Transverse colon (tissue), 4 donors: Measurements from ENCODE around the gene ZBTB16. TPM values are rescaled to one million over a fixed set of nuclear protein-coding genes. Genes with fewer than 3 reads are reported as not detected.
A peak's percentile ranks its signal among the peaks of the same experiment; 100 is the strongest.

Experiments used
- DNase-seq: peaks from one replicate; pipeline ENCODE4 v3.0.0-alpha.2; 2019
- H3K27ac ChIP-seq, 4 donors: fragments of 200-600 bp; sonication (generic); 2 replicates each; pipeline ENCODE4 v1.5.1; 2016 to 2018; ENCODE audit warnings: inconsistent platforms in 4 of 4
- H3K27me3 ChIP-seq: fragments of 200-600 bp; sonication (generic); 2 replicates; pipeline ENCODE4 v1.5.1; 2017; ENCODE audit warnings: inconsistent platforms
- H3K36me3 ChIP-seq, 4 donors: fragments of 200-600 bp; sonication (generic); 2 replicates each; pipeline ENCODE4 v1.5.1; 2017 to 2019; ENCODE audit warnings: inconsistent platforms in 4 of 4
- H3K4me1 ChIP-seq, 4 donors: fragments of 200-600 bp; sonication (generic); 2 replicates each; pipeline ENCODE4 v1.5.1; 2017 to 2020; ENCODE audit warnings: inconsistent platforms in 4 of 4
- H3K4me3 ChIP-seq, 4 donors: fragments of 200-600 bp; sonication (generic); 1 replicate in 1 of 4; 2 replicates in 3 of 4; pipeline versions ENCODE4 v1.5.1 to v1.6.1; 2017 to 2019; ENCODE audit warnings: inconsistent platforms in 4 of 4
- H3K9me3 ChIP-seq, 2 donors: fragments of 200-600 bp; sonication (generic); 2 replicates each; pipeline ENCODE4 v1.5.1; 2017 to 2019; ENCODE audit warnings: inconsistent platforms in 2 of 2
- EP300 ChIP-seq: sonication (generic); formaldehyde crosslinking; IDR thresholded peaks from one replicate; pipeline ENCODE4 v1.6.1; 2017; ENCODE audit warnings: antibody characterized with exemption, low read depth
- POLR2A ChIP-seq: fragments of 450-650 bp; IDR thresholded peaks from one replicate; pipeline ENCODE4 v1.6.1; 2016; ENCODE audit warnings: antibody characterized with exemption, mild to moderate bottlenecking, moderate library complexity
- POLR2AphosphoS5 ChIP-seq, 3 donors: sonication (generic); formaldehyde crosslinking; IDR thresholded peaks; one replicate each; pipeline ENCODE4 v1.6.1; 2016; ENCODE audit warnings: antibody characterized with exemption in 3 of 3
- WGBS, 2 donors: methylation state at CpG; one replicate each; pipeline ENCODE4 v1.1.5; 2018; ENCODE audit warnings: low coverage in 1 of 2; 5-methylcytosine and 5-hydroxymethylcytosine counted together
- in situ Hi-C, 4 donors: fragments of 200-750 bp; cut with MboI; loops; one replicate each; pipeline versions ENCODE4 v1.15.0 to v1.15.1; 2017; ENCODE audit warnings: low sequenced_read_pairs in 3 of 4, low pct_ligation_motif_present in 1 of 4, low pct_unique_long_range_greater_than_20kb in 1 of 4
- intact Hi-C: fragments of 100-400 bp; cut with DNase I; formaldehyde crosslinking; loops from one replicate; pipeline ENCODE4 v1.15.1; 2023; ENCODE audit warnings: low total_unique reads
- total RNA-seq, 4 donors: library from RNA; depleted of rRNA; stranded (reverse); fragments of >200 nt; gene quantifications; one replicate each; pipeline ENCODE4 v1.1.0, GENCODE V29; 2016
- TF ChIP-seq, protein P1 (sequence below), 5 experiments: fragments of 200-600 bp in 3 of 5; fragments of 450-650 bp in 2 of 5; sonication (generic) in 3 of 5; IDR thresholded peaks; 1 replicate in 2 of 5; 2 replicates in 3 of 5; pipeline ENCODE4 v1.5.1; 2016 to 2017; ENCODE audit warnings: antibody characterized with exemption in 5 of 5, inconsistent platforms in 3 of 5, mild to moderate bottlenecking in 2 of 5, moderate library complexity in 1 of 5

Gene ZBTB16
- total RNA-seq, 4 donors from 2014 or later, result 108 to 271 (median 155) TPM

DNA sequence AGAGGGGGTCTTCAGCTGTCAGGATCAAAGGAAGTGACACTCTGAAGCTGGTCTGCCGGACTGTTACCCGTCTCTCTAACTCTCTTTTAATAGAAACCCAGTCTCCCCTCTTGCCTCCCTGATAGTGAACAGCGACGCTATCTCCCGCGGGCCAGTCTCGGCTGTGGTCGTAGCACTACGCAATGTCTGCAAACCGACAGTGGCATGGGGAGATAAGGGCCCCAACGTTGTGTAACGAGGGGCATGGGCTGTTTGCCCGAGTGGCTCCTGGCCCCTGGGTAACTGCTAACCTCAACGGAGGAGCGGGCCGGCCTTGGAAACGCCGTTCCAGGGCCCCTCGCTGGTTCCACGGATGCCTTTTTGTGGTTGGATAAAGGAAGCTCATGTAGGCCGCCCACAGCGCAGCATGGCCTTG, 23.3 kb downstream of the ZBTB16 start:
- Histone ChIP-seq H3K27me3 (no peaks in the 10 kb centered on the region), H3K4me1 (peaks cover 60 to 100% (median 77%) of the 10 kb centered on the region in 4 donors), H3K36me3 (peaks cover 0 to 4% (median 0%) of the 10 kb centered on the region in 4 donors), H3K4me3 (no peak overlapping the region), H3K27ac (peak overlapping the region in 3 of 4 donors; percentile 68 to 76 (median 69)), H3K9me3 (no peaks in the 10 kb centered on the region)
- intact Hi-C loops (no loop called here), in situ Hi-C loops (no loop called here)
- no peak for DNase-seq
- no peak for TF ChIP-seq EP300
- peak in 1 of 3 donors; percentile 2 for TF ChIP-seq POLR2AphosphoS5 (IDR thresholded peaks at IDR 0.05)
- TF ChIP-seq, protein P1, sequence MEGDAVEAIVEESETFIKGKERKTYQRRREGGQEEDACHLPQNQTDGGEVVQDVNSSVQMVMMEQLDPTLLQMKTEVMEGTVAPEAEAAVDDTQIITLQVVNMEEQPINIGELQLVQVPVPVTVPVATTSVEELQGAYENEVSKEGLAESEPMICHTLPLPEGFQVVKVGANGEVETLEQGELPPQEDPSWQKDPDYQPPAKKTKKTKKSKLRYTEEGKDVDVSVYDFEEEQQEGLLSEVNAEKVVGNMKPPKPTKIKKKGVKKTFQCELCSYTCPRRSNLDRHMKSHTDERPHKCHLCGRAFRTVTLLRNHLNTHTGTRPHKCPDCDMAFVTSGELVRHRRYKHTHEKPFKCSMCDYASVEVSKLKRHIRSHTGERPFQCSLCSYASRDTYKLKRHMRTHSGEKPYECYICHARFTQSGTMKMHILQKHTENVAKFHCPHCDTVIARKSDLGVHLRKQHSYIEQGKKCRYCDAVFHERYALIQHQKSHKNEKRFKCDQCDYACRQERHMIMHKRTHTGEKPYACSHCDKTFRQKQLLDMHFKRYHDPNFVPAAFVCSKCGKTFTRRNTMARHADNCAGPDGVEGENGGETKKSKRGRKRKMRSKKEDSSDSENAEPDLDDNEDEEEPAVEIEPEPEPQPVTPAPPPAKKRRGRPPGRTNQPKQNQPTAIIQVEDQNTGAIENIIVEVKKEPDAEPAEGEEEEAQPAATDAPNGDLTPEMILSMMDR (IDR thresholded peaks at IDR 0.05), result no peak
- 74 to 80% methylated on average over 1 to 22 of the region's 22 CpGs for WGBS, 2 donors

DNA sequence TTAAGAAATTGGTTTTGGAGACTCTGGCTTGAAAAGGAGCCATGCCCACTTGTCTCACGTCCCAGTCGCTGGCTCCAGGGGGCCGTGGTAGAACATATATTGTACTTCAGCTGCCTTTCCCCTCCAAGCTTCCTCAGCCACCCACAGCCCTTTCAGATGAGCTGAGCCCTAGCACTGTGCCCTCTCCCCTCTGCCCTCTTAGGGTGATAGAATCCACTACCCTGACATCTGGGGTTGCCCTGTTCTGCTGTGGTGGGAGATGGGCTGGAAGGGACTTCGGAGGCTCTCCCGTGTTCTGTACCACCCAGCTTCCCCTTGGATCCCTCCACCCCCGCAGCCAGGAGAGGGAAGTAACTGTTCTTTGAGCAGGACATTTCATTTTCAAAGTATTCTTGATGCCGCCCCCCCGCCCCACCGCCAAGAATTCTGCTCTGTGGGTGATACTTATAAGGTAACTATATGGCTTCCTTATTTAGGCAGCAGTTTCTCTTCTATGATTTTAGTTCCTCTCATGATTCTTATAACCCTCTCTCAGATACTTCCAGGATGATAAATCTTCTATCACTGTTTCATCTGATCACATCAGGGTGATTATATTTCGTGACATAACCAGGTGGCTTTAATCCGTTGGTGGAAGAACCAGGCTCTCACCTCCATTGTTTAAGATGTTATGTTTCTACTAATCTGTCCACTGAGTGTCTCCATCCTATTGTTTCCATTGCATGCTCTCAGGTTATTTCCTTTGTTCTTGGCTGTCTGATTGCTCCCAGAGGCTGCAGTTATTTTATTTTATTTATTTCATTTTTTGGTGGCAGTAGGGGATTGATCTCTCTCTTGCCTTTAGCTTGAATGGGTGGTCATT, 24.1 kb downstream of the ZBTB16 start:
- no peak for TF ChIP-seq POLR2A
- WGBS, 2 donors, result 75 to 80% methylated on average over 2 to 11 of the region's 11 CpGs
- peaks cover 51 to 97% (median 70%) of the 10 kb centered on the region in 4 donors for H3K4me1 ChIP-seq
- in situ Hi-C loops, result no loop called here
- no peaks in the 10 kb centered on the region for H3K27me3 ChIP-seq
- intact Hi-C loops, result no loop called here
- peak overlapping the region in 1 of 4 donors; percentile 68 for H3K27ac ChIP-seq
- no peaks in the 10 kb centered on the region for H3K9me3 ChIP-seq
- DNase-seq, result no peak
- H3K36me3 ChIP-seq, result peaks cover 0 to 4% (median 0%) of the 10 kb centered on the region in 4 donors
- no peak overlapping the region for H3K4me3 ChIP-seq

DNA sequence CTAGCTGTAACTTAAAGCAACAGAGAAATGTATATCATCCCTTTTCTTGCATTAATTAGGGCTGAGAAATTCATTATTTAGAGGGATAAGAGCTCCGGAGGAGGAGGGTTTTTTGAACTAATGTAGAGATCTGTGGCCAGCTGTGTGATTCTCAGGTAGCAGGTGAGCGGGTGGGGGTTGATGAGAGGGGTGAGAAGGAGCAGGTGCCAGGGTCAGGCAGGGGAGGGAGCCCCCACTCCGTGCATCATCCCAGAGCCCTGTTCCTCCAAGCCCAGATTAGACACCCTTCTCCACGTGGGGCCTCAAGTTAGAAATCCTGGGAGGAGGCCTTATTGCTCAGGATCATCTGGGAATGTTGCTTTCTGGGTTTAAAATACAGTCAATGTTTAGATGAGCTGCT, 24.9 kb downstream of the ZBTB16 start:
- no peak for TF ChIP-seq POLR2A
- TF ChIP-seq, protein P1 (IDR thresholded peaks at IDR 0.05), result no peak
- TF ChIP-seq EP300, result no peak
- no peak for TF ChIP-seq POLR2AphosphoS5 (IDR thresholded peaks at IDR 0.05)
- peaks cover 0 to 4% (median 0%) of the 10 kb centered on the region in 4 donors for H3K36me3 ChIP-seq
- peaks cover 47 to 97% (median 66%) of the 10 kb centered on the region in 4 donors for H3K4me1 ChIP-seq
- H3K9me3 ChIP-seq, result no peaks in the 10 kb centered on the region
- no peaks in the 10 kb centered on the region for H3K27me3 ChIP-seq
- intact Hi-C loops (no loop called here), in situ Hi-C loops (no loop called here)
- no peak for DNase-seq
- peak overlapping the region in 1 of 4 donors; percentile 5 for H3K27ac ChIP-seq
- no peak overlapping the region for H3K4me3 ChIP-seq
- 47 to 80% methylated on average over 1 to 4 of the region's 4 CpGs for WGBS, 2 donors

DNA sequence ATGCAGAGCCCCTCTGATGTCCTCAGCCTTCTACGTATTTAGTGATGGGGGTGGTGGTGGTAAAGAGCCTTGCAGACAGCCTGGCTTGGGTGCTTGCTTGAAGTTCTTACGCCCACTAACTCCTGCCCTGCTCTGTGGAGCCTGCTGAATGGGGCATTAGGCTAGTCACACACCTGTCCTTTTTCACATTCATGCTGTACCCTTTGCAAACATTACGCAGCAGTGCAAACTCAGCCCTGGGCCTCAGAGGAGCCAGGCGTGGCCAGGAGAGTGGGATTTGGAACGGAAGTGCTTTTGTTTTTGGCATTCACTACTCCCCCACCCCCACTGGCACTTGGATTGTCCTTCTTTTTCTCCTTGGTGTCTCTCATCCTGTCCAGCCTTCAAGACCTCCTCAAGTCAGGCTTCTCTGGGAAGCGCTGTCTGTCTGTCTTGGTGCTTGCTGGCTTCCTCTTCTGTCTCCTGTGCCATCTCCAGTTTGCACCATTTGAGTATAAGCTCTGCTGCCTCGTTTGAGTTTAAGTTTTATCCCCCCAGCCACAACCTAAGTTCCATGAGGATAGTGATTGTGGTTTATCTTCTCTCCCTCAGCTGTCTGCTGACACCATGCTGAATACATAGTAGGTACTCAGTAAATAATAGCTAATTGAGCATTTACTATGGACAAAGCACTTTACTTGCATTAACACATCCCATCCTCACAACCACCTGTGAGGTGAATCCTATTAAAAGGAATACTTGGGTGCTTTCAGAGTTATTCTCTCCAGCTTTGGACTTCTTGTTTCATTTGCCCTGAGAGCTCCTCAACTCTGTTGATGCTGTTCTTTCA, 26.7 kb downstream of the ZBTB16 start:
- in situ Hi-C loops (no loop called here), intact Hi-C loops (no loop called here)
- no peak overlapping the region for H3K4me3 ChIP-seq
- DNase-seq, result peak; percentile 57
- H3K27ac ChIP-seq, result peak overlapping the region in 2 of 4 donors; percentile 8 to 24
- TF ChIP-seq POLR2A, result no peak
- TF ChIP-seq, protein P1 (IDR thresholded peaks at IDR 0.05), result no peak
- TF ChIP-seq POLR2AphosphoS5 (IDR thresholded peaks at IDR 0.05), result no peak
- no peaks in the 10 kb centered on the region for H3K9me3 ChIP-seq
- peaks cover 39 to 97% (median 64%) of the 10 kb centered on the region in 4 donors for H3K4me1 ChIP-seq
- H3K27me3 ChIP-seq, result no peaks in the 10 kb centered on the region
- H3K36me3 ChIP-seq, result peaks cover 0 to 4% (median 0%) of the 10 kb centered on the region in 4 donors
- WGBS, 2 donors, result 48 to 56% methylated on average over 3 to 7 of the region's 7 CpGs
